Measurements from ENCODE around the gene SNX5. TPM values are rescaled to one million over a fixed set of nuclear protein-coding genes. Genes with fewer than 3 reads are reported as not detected.

Gene SNX5
- total and polyA plus RNA-seq, 2 of the 13 experiments (the other 11 are each of a cell fraction or from before 2014, with no cell fraction given), result 664 to 1,040 TPM

- no peak for TF ChIP-seq ZNF512B (CRISPR knock-in tag; IDR thresholded peaks at IDR 0.05; ENCODE audit: borderline replicate concordance)
- no peak for TF ChIP-seq PRDM4 (CRISPR knock-in tag; IDR thresholded peaks at IDR 0.05; ENCODE audit: borderline replicate concordance)
- no peak for TF ChIP-seq AFF4 (CRISPR knock-in tag; IDR thresholded peaks at IDR 0.05)
- TF ChIP-seq THAP8 (CRISPR knock-in tag; IDR thresholded peaks at IDR 0.05; ENCODE audit: borderline replicate concordance), result no peak
- TF ChIP-seq SMC3 (IDR thresholded peaks at IDR 0.05; ENCODE audit: low read length), result no peak
- no peak for TF ChIP-seq ZBTB44 (CRISPR knock-in tag; IDR thresholded peaks at IDR 0.05)
- TF ChIP-seq ZSCAN9 (CRISPR knock-in tag; IDR thresholded peaks at IDR 0.05; ENCODE audit: borderline replicate concordance), result no peak
- no peak for TF ChIP-seq SP4 (CRISPR knock-in tag; IDR thresholded peaks at IDR 0.05)
- TF ChIP-seq PHB2 (IDR thresholded peaks at IDR 0.05; ENCODE audit: partially characterized antibody), result no peak
- no peak for TF ChIP-seq TCF12 (IDR thresholded peaks at IDR 0.05)
- TF ChIP-seq TCF12 (CRISPR knock-in tag; IDR thresholded peaks at IDR 0.05), result no peak
- TF ChIP-seq SNAPC5 (CRISPR knock-in tag; IDR thresholded peaks at IDR 0.05; ENCODE audit: borderline replicate concordance), result no peak
- TF ChIP-seq DNMT3B (CRISPR knock-in tag; conservative IDR thresholded peaks at IDR 0.05), result no peak
These were observed 43.3 kb downstream of the SNX5 start (continued) for GRCh38 chr20:17925141-17925939.
